ENCODE measurements around the gene ATP6V1B1. TPM values are rescaled to one million over a fixed set of nuclear protein-coding genes. Genes with fewer than 3 reads are reported as not detected.

ATP6V1B1 gene
- total RNA-seq, 1 donor from 2014 or later: 3.7 TPM

- Mint-ChIP-seq H3K27me3 (ENCODE audit: low read depth) (peaks cover 61% of the 10 kb centered on the region), H3K4me3 (ENCODE audit: unreplicated experiment) (no peak overlapping the region), H3K27ac (ENCODE audit: unreplicated experiment) (no peak overlapping the region), H3K4me1 (ENCODE audit: low read depth) (peaks cover 9% of the 10 kb centered on the region), H3K36me3 (ENCODE audit: low read depth) (no peaks in the 10 kb centered on the region), H3K9me3 (ENCODE audit: low read depth) (no peaks in the 10 kb centered on the region)
- DNase-seq (ENCODE audit: low spot score): no peak
- no peak for TF ChIP-seq CTCF (IDR thresholded peaks at IDR 0.05)
These were observed 38.3 kb upstream of the ATP6V1B1 start for GRCh38 chr2:70897203-70897976.

GRCh38 chr2:70897977-70898226, 37.8 kb upstream of the ATP6V1B1 start:
- no peak overlapping the region for H3K4me3 Mint-ChIP-seq (ENCODE audit: unreplicated experiment)

GRCh38 chr2:70898363-70899240, 37.1 kb upstream of the ATP6V1B1 start:
- no peak overlapping the region for H3K4me3 Mint-ChIP-seq (ENCODE audit: unreplicated experiment)
- no peak overlapping the region for H3K27ac Mint-ChIP-seq (ENCODE audit: unreplicated experiment)
- DNase-seq (ENCODE audit: low spot score): no peak
- no peaks in the 10 kb centered on the region for H3K9me3 Mint-ChIP-seq (ENCODE audit: low read depth)
- H3K36me3 Mint-ChIP-seq (ENCODE audit: low read depth): no peaks in the 10 kb centered on the region
- no peak for TF ChIP-seq CTCF (IDR thresholded peaks at IDR 0.05)
- peaks cover 52% of the 10 kb centered on the region for H3K27me3 Mint-ChIP-seq (ENCODE audit: low read depth)
- peaks cover 12% of the 10 kb centered on the region for H3K4me1 Mint-ChIP-seq (ENCODE audit: low read depth)

More at GRCh38 chr2:70897977-70898226, 37.8 kb upstream of the ATP6V1B1 start:
- Mint-ChIP-seq H3K27me3 (ENCODE audit: low read depth) (peaks cover 56% of the 10 kb centered on the region), H3K4me1 (ENCODE audit: low read depth) (peaks cover 12% of the 10 kb centered on the region), H3K36me3 (ENCODE audit: low read depth) (no peaks in the 10 kb centered on the region), H3K27ac (ENCODE audit: unreplicated experiment) (no peak overlapping the region), H3K9me3 (ENCODE audit: low read depth) (no peaks in the 10 kb centered on the region)
- no peak for TF ChIP-seq CTCF (IDR thresholded peaks at IDR 0.05)
- DNase-seq (ENCODE audit: low spot score): no peak

- Mint-ChIP-seq H3K4me3 (ENCODE audit: unreplicated experiment) (peak overlapping the region; percentile 98), H3K27ac (ENCODE audit: unreplicated experiment) (peak overlapping the region; percentile 99), H3K27me3 (ENCODE audit: low read depth) (peaks cover 35% of the 10 kb centered on the region), H3K36me3 (ENCODE audit: low read depth) (no peaks in the 10 kb centered on the region), H3K9me3 (ENCODE audit: low read depth) (no peaks in the 10 kb centered on the region), H3K4me1 (ENCODE audit: low read depth) (peaks cover 12% of the 10 kb centered on the region)
- DNase-seq (ENCODE audit: low spot score): no peak
- no peak for TF ChIP-seq CTCF (IDR thresholded peaks at IDR 0.05)
These were observed 34.3 kb upstream of the ATP6V1B1 start for GRCh38 chr2:70901227-70902066.

GRCh38 chr2:70902067-70902442, 33.6 kb upstream of the ATP6V1B1 start:
- Mint-ChIP-seq H3K9me3 (ENCODE audit: low read depth) (no peaks in the 10 kb centered on the region), H3K27ac (ENCODE audit: unreplicated experiment) (peak overlapping the region; percentile 99), H3K4me3 (ENCODE audit: unreplicated experiment) (peak overlapping the region; percentile 98), H3K27me3 (ENCODE audit: low read depth) (peaks cover 29% of the 10 kb centered on the region), H3K4me1 (ENCODE audit: low read depth) (peaks cover 18% of the 10 kb centered on the region), H3K36me3 (ENCODE audit: low read depth) (no peaks in the 10 kb centered on the region)
- no peak for TF ChIP-seq CTCF (IDR thresholded peaks at IDR 0.05)
- no peak for DNase-seq (ENCODE audit: low spot score)

Measured in chondrocyte (in vitro differentiated cells).